Fibroblast of the conjunctiva (primary cell): ENCODE measurements around the gene MTLN.
"Not testable (repeated sequence)": the region's sequence is repeated elsewhere in the genome, so short reads cannot be mapped to it uniquely, and the experiment has no call there.

Source experiments
- DNase-seq: peaks from one replicate; pipeline ENCODE4 v3.0.0-alpha.2; 2010; ENCODE audit warnings: low read depth

Gene MTLN

GRCh38 chr2:110211938-110212858 is at the start of gene MTLN:
Gene MTLN (minus strand): TSS chr2:110212547. CDS start chr2:110212525, 22 bp downstream.
- DNase-seq = no peak

GRCh38 chr2:110261910-110262309 is 49.6 kb upstream of the MTLN start:
- DNase-seq = not testable (repeated sequence)

- not testable (repeated sequence) for DNase-seq
Observed at GRCh38 chr2:110248081-110248795, 35.9 kb upstream of the MTLN start.

- not testable (repeated sequence) for DNase-seq
Observed at GRCh38 chr2:110245488-110246435, 33.4 kb upstream of the MTLN start.

GRCh38 chr2:110243283-110243682 is 30.9 kb upstream of the MTLN start:
- DNase-seq = not testable (repeated sequence)

- not testable (repeated sequence) for DNase-seq
Observed at GRCh38 chr2:110234514-110234913, 22.2 kb upstream of the MTLN start.

GRCh38 chr2:110229886-110230285 is 17.5 kb upstream of the MTLN start:
- not testable (repeated sequence) for DNase-seq

GRCh38 chr2:110222626-110223025 is 10.3 kb upstream of the MTLN start:
- DNase-seq = not testable (repeated sequence)

- no peak for DNase-seq
Observed at GRCh38 chr2:110221938-110222337, 9.6 kb upstream of the MTLN start.

- no peak for DNase-seq
Observed at GRCh38 chr2:110220190-110220564, 7.8 kb upstream of the MTLN start.

GRCh38 chr2:110219496-110220189 is 7.3 kb upstream of the MTLN start:
- DNase-seq = no peak

GRCh38 chr2:110218889-110219288 is 6.5 kb upstream of the MTLN start:
- not testable (repeated sequence) for DNase-seq

GRCh38 chr2:110216803-110217202 is 4.5 kb upstream of the MTLN start:
- DNase-seq = no peak

- no peak for DNase-seq
Observed at GRCh38 chr2:110216199-110216598, 3.9 kb upstream of the MTLN start.

GRCh38 chr2:110215566-110216158 is 3.3 kb upstream of the MTLN start:
- DNase-seq = no peak

- no peak for DNase-seq
Observed at GRCh38 chr2:110215091-110215490, 2.7 kb upstream of the MTLN start.

- not testable (repeated sequence) for DNase-seq
Observed at GRCh38 chr2:110213522-110213921, 1.2 kb upstream of the MTLN start.

- no peak for DNase-seq
Observed at GRCh38 chr2:110205660-110206455, 6.5 kb downstream of the MTLN start.

GRCh38 chr2:110204408-110205385 is 7.7 kb downstream of the MTLN start, which contains the start of gene NPHP1:
Gene NPHP1 (minus strand): TSS chr2:110205013. CDS start chr2:110204968, 45 bp downstream.
- DNase-seq = peak; percentile 65
